GM12878 (cell line): Measurements from ENCODE around the gene SYNM.

Experiments
- CBX5 ChIP-seq: sonication (generic); IDR thresholded peaks from 2 replicates; pipeline ENCODE4 v1.6.1; 2016; ENCODE audit warnings: low read depth, moderate library complexity, mild to moderate bottlenecking, inconsistent platforms
- CHD2 ChIP-seq: IDR thresholded peaks from 2 replicates; pipeline ENCODE4 v1.6.1; 2011; ENCODE audit warnings: low read depth, low read length, improper control_type of control experiment, borderline replicate concordance
- CREB1 ChIP-seq: IDR thresholded peaks from 2 replicates; pipeline ENCODE4 v1.6.1; 2012; ENCODE audit warnings: low read depth, mild to moderate bottlenecking, inconsistent platforms
- CTCF ChIP-seq, 3 experiments: IDR thresholded peaks in 2 of 3; conservative IDR thresholded peaks in 1 of 3; 2 replicates each; pipeline ENCODE4 v1.5.1; 2011; ENCODE audit warnings: low read depth in 3 of 3, low read length in 3 of 3, mild to moderate bottlenecking in 3 of 3, control low read depth in 2 of 3, moderate library complexity in 2 of 3, inconsistent platforms in 1 of 3, mixed read lengths in 1 of 3; ENCODE audit not compliant: control insufficient read depth in 2 of 3, insufficient read depth in 1 of 3; ENCODE audit errors: extremely low read depth in 1 of 3
- ZNF24 ChIP-seq: fragments of 450-650 bp; IDR thresholded peaks from 2 replicates; pipeline ENCODE4 v1.6.1; 2017; ENCODE audit warnings: antibody characterized with exemption, mild to moderate bottlenecking

GRCh38 chr15:99108993-99109392 is 4.1 kb downstream of the SYNM start:
- TF ChIP-seq ZNF24 (no peak), CREB1 (no peak), CTCF (IDR thresholded peaks at IDR 0.05 in 2 of 3, conservative IDR thresholded peaks at IDR 0.05 in 1 of 3; ENCODE audit: control insufficient read depth in 2 of 3, extremely low read depth in 1 of 3, insufficient read depth in 1 of 3, low read depth in 3 of 3, low read length in 3 of 3) (no peak), CBX5 (no peak), CHD2 (no peak)
